Upper lobe of right lung (tissue), 1 donor: ENCODE results near the gene ECE1. TPM values are rescaled to one million over a fixed set of nuclear protein-coding genes. Genes with fewer than 3 reads are reported as not detected.

Source experiments
- ATAC-seq: fragments of 200-7000 bp; cut with Tn5 transposase; one replicate; pipeline ENCODE4 v1.9.1; 2020; ENCODE audit warnings: mild to moderate bottlenecking, moderate library complexity
- DNase-seq: peaks from one replicate; pipeline ENCODE4 v3.0.0-alpha.2; 2020
- H3K27ac ChIP-seq: fragments of 200-600 bp; one replicate; pipeline ENCODE4 v1.8.0; 2022
- H3K27me3 ChIP-seq: fragments of 200-600 bp; one replicate; pipeline ENCODE4 v1.8.0; 2022; ENCODE audit warnings: mild to moderate bottlenecking
- H3K36me3 ChIP-seq: fragments of 200-600 bp; one replicate; pipeline ENCODE4 v1.8.0; 2022
- H3K4me1 ChIP-seq: fragments of 200-600 bp; one replicate; pipeline ENCODE4 v1.8.0; 2022
- H3K4me3 ChIP-seq: fragments of 200-600 bp; one replicate; pipeline ENCODE4 v1.8.0; 2022; ENCODE audit warnings: mild to moderate bottlenecking
- H3K9me3 ChIP-seq: fragments of 200-600 bp; one replicate; pipeline ENCODE4 v1.8.0; 2022
- intact Hi-C: fragments of 100-400 bp; cut with DNase I; formaldehyde crosslinking; loops from one replicate; pipeline ENCODE4 v1.11.0; 2022
- total RNA-seq: library from RNA; stranded (reverse); fragmentation: NEBNext Ultra II Directional; extraction: Animal tissue kit (Norgen Biotek cat#: 25700); gene quantifications from one replicate; pipeline ENCODE4 v1.2.1, GENCODE V29; 2021
- TF ChIP-seq, protein P1 (sequence below): fragments of 200-600 bp; IDR thresholded peaks from one replicate; pipeline ENCODE4 v1.8.0; 2022; ENCODE audit warnings: antibody characterized with exemption
- donor health status: DM: no; HTN: yes; CAD: no; lungs with severe emphysema.

Gene ECE1
- total RNA-seq, 1 donor from 2014 or later, result 108 TPM

DNA sequence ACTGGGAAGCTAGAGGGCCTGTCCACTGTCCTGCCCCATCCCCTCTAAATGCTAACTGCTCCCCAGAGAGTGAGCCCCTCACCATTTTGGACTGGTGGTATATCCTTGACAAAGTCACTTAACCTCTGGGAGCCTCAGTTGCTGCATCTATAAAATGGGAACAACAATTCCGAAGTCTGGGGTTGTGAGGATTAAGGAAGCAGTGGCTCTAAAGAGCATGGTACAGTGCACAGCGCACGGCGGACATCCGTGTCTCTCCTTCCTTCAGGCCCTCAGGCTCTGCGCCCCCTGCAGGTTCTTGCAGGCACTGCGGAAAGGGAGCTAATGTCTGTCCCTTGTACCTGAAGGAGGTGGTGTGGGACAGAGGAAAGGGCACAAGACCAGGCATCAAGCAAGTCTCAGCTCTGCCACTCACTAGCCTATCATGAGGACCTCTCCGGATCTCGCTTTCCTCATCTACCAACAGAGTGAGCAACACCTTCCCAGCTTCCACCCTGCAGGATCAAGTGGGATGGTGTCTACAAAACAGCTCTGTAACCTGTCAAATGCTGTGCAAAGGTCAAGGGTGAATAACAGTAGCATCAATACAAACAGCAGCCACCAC, 20.1 kb downstream of the ECE1 start:
- H3K27ac ChIP-seq, result no peak overlapping the region

DNA sequence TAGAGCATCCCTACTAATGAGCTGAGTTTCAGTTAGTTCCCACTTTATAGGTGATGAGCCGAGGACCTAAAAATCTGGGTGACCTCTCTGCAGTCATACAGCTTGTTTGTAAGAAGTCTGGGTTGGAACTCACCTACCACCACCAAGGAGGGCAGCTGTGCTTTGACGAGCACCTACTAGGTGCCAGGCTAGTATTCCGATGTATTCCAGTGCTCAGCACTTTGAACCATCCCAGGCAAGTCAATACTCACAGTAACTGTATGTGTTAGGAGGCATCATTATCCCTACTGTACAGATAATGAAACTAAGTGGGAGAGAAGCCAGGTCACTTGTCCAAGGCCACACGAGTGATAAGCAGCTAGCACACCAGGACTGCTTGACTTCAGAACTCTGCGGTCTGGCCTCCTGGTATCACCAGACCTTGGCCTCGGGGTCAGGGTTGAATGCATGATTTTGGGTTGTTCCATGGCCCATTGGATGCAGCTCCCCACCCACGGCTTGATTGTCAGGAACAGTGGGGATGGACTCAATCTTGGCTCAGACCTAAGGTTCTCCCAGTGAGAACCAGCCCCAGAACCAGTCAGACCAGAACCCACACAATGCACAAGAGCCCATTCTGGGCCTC, 20.7 kb downstream of the ECE1 start:
- no peaks in the 10 kb centered on the region for H3K27me3 ChIP-seq
- intact Hi-C loops, result loop anchor here (10.0 kb wide), 1 partner anchor 65 kb away; no protein-coding TSS in a partner anchor
- H3K36me3 ChIP-seq, result peaks cover 23% of the 10 kb centered on the region
- peaks cover 21% of the 10 kb centered on the region for H3K4me1 ChIP-seq
- ATAC-seq (no peak), DNase-seq (no peak)
- H3K4me3 ChIP-seq, result no peak overlapping the region
- H3K27ac ChIP-seq, result no peak overlapping the region
- no peaks in the 10 kb centered on the region for H3K9me3 ChIP-seq
- TF ChIP-seq, protein P1, sequence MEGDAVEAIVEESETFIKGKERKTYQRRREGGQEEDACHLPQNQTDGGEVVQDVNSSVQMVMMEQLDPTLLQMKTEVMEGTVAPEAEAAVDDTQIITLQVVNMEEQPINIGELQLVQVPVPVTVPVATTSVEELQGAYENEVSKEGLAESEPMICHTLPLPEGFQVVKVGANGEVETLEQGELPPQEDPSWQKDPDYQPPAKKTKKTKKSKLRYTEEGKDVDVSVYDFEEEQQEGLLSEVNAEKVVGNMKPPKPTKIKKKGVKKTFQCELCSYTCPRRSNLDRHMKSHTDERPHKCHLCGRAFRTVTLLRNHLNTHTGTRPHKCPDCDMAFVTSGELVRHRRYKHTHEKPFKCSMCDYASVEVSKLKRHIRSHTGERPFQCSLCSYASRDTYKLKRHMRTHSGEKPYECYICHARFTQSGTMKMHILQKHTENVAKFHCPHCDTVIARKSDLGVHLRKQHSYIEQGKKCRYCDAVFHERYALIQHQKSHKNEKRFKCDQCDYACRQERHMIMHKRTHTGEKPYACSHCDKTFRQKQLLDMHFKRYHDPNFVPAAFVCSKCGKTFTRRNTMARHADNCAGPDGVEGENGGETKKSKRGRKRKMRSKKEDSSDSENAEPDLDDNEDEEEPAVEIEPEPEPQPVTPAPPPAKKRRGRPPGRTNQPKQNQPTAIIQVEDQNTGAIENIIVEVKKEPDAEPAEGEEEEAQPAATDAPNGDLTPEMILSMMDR, result no peak

More for the DNA sequence above, 20.1 kb downstream of the ECE1 start:
- Histone ChIP-seq H3K36me3 (peaks cover 23% of the 10 kb centered on the region), H3K27me3 (no peaks in the 10 kb centered on the region), H3K4me3 (no peak overlapping the region), H3K9me3 (no peaks in the 10 kb centered on the region), H3K4me1 (peaks cover 19% of the 10 kb centered on the region)
- ATAC-seq (peak; percentile 82), DNase-seq (peak; percentile 86)
- intact Hi-C loops, result no loop called here
- TF ChIP-seq, protein P1, result peak; percentile 91

DNA sequence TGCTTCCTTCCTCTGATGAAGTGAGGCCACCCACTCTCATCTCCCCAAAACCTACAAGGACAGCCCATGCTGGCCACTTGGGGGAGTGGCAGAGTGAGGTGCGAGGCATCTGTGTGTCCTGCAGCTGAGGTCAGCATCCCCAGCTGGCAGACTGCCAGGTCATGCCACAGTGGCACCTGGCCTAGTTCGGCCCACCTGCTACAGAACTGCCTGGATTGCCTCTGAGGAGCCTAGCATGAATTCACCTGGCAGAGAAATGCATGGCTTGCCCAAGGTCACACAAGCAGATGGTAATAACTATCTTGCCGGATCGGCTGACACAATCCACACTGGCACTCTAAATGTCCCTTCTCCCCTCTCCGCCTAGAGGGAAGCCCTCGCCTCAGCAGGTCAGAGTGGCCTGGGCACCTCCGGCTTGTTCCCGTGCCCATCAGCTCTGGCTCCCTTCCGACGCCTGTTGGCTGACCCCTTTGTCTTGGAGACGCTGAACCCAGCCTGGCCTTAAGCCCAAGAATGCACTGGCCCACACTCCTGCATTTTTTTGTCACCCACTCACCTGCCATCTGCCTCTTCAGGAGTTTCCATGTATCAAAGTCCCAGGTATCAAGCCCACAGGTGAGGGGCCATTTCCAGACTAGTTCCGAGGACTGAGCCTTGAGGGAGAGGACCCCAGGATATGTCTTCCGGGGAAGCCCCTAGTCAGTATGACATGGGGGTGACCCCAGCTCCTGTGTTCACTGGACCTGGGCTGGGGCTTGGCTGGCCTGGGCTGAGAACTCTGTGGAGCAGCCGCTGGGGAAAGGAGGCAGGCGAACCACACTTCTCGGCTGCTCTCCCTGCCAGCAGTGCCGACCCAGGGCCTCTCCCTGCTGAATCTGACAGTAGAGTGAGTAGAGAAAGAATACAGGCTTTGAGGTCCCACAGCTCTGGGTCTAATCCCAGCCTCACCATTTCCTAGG, 21.7 kb downstream of the ECE1 start:
- H3K27ac ChIP-seq, result peak overlapping the region; percentile 14
- peaks cover 21% of the 10 kb centered on the region for H3K4me1 ChIP-seq
- intact Hi-C loops, result loop anchor here (10.0 kb wide), 1 partner anchor 66 kb away; no protein-coding TSS in a partner anchor
- H3K36me3 ChIP-seq, result peaks cover 23% of the 10 kb centered on the region
- H3K27me3 ChIP-seq, result no peaks in the 10 kb centered on the region
- H3K9me3 ChIP-seq, result no peaks in the 10 kb centered on the region
- ATAC-seq, result peak; percentile 63
- TF ChIP-seq, protein P1, result no peak
- H3K4me3 ChIP-seq, result no peak overlapping the region
- no peak for DNase-seq

DNA sequence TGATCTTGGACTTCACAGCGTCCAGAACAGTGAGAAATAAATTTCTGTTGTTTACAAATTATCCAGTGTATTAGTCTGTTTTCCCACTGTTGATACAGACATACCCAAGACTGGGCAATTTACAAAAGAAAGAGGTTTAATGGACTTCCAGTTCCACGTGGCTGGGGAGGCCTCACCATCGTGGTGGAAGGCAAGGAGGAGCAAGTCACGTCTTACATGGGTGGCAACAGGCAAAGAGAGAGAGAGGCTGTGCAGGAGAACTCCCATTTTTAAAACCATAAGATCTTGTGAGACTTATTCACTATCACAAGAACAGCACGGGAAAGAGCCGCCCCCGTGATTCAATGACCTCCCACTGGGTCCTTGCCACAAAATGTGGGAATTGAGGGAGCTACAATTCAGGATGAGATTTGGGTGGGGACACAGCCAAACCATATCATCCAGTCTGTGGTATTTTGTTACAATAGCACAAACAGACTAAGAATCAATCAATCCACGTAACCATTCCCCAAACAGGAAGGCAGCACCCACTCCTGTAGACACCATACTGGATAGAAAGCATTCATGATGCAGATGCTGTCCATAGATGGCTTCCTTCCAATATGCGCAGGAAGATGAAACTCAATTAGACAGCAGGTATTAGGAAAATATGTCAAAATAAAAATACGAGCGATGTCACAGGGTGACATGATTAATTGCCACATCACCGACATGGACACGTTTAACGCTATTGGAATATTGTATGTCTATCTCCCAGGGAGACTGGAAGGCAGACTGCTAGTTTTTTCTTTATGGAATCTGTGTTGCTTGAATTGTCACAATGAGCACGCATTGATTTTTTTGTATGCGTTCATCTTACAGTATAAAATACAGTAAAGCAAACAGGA, 22.8 kb downstream of the ECE1 start:
- no peaks in the 10 kb centered on the region for H3K9me3 ChIP-seq
- peaks cover 29% of the 10 kb centered on the region for H3K4me1 ChIP-seq
- DNase-seq (no peak), ATAC-seq (no peak)
- peaks cover 21% of the 10 kb centered on the region for H3K36me3 ChIP-seq
- no peak overlapping the region for H3K27ac ChIP-seq
- no peak overlapping the region for H3K4me3 ChIP-seq
- intact Hi-C loops, result loop anchor here (10.0 kb wide), 1 partner anchor 67 kb away; no protein-coding TSS in a partner anchor
- no peaks in the 10 kb centered on the region for H3K27me3 ChIP-seq
- TF ChIP-seq, protein P1, result no peak
